Neural cell (in vitro differentiated cells): ENCODE results near the gene GPR152. TPM values are rescaled to one million over a fixed set of nuclear protein-coding genes. Genes with fewer than 3 reads are reported as not detected.

Experiments
- H2AFZ ChIP-seq: fragments of 200-600, 300-800 bp; sonication (generic), shearing (Covaris generic); 2 replicates; pipeline ENCODE4 v1.6.0; 2014; ENCODE audit warnings: low read depth, mild to moderate bottlenecking, antibody characterized with exemption, low read length, moderate library complexity
- H3F3A ChIP-seq: fragments of 200-600 bp; shearing (Covaris generic); 2 replicates; pipeline ENCODE4 v1.6.1; 2016; ENCODE audit warnings: mild to moderate bottlenecking, moderate library complexity, mixed read lengths, antibody characterized with exemption, low read length; ENCODE audit not compliant: insufficient read depth, poor library complexity, severe bottlenecking
- H3K27ac ChIP-seq: fragments of 200-600, 300-800 bp; sonication (generic), shearing (Covaris generic); 2 replicates; pipeline ENCODE4 v1.5.1; 2014; ENCODE audit warnings: mild to moderate bottlenecking, low read length, moderate library complexity
- H3K27me3 ChIP-seq: fragments of 300-800, 200-600 bp; sonication (generic), shearing (Covaris generic); 2 replicates; pipeline ENCODE4 v1.6.0; 2014; ENCODE audit warnings: mild to moderate bottlenecking, low read depth, low read length, moderate library complexity; ENCODE audit not compliant: insufficient read depth
- H3K36me3 ChIP-seq: fragments of 300-800, 200-600 bp; sonication (generic), shearing (Covaris generic); 2 replicates; pipeline ENCODE4 v1.5.1; 2014; ENCODE audit warnings: mild to moderate bottlenecking, antibody characterized with exemption, low read length, moderate library complexity; ENCODE audit not compliant: insufficient read depth
- H3K4me2 ChIP-seq: fragments of 300-800, 200-600 bp; sonication (generic), shearing (Covaris generic); 2 replicates; pipeline ENCODE4 v1.6.0; 2014; ENCODE audit warnings: mild to moderate bottlenecking, low read length
- H3K4me3 ChIP-seq: fragments of 300-800, 200-600 bp; sonication (generic), shearing (Covaris generic); 2 replicates; pipeline ENCODE4 v1.5.1; 2014; ENCODE audit warnings: mild to moderate bottlenecking, low read length, moderate library complexity
- H3K79me2 ChIP-seq: fragments of 200-600 bp; shearing (Covaris generic); replicated peaks from 2 replicates; pipeline ENCODE4 v1.6.0; 2014; ENCODE audit warnings: mild to moderate bottlenecking, low read length, moderate library complexity; ENCODE audit not compliant: insufficient read depth
- H3K9ac ChIP-seq: fragments of 300-800, 200-600 bp; sonication (generic), shearing (Covaris generic); 2 replicates; pipeline ENCODE4 v1.6.1; 2016; ENCODE audit warnings: mild to moderate bottlenecking, low read length, mixed read lengths
- H3K9me2 ChIP-seq: fragments of 200-600 bp; shearing (Covaris generic); 2 replicates; pipeline ENCODE4 v1.6.1; 2016; ENCODE audit warnings: mild to moderate bottlenecking, low read length, mixed read lengths; ENCODE audit not compliant: insufficient read depth
- H3K9me3 ChIP-seq: fragments of 200-600, 300-800 bp; sonication (generic), shearing (Covaris generic); 2 replicates; pipeline ENCODE4 v1.6.1; 2016; ENCODE audit warnings: mild to moderate bottlenecking, mixed run types, low read length, moderate library complexity, mixed read lengths
- H4K20me1 ChIP-seq: fragments of 200-600 bp; shearing (Covaris generic); 2 replicates; pipeline ENCODE4 v1.6.1; 2016; ENCODE audit warnings: mild to moderate bottlenecking, mixed run types; ENCODE audit not compliant: insufficient read depth
- EP300 ChIP-seq: fragments of 450-650 bp; conservative IDR thresholded peaks from 2 replicates; pipeline ENCODE4 v1.6.1; 2014; ENCODE audit warnings: antibody characterized with exemption, mild to moderate bottlenecking, moderate library complexity; ENCODE audit not compliant: poor library complexity, severe bottlenecking
- EZH2 ChIP-seq: fragments of 200-600, 300-800 bp; shearing (Covaris generic), sonication (generic); IDR thresholded peaks from 2 replicates; pipeline ENCODE4 v1.6.1; 2014; ENCODE audit warnings: antibody characterized with exemption, low read length, borderline replicate concordance, mild to moderate bottlenecking; ENCODE audit not compliant: insufficient read depth, poor library complexity, severe bottlenecking
- MXI1 ChIP-seq: fragments of 450-650 bp; conservative IDR thresholded peaks from 2 replicates; pipeline ENCODE4 v1.6.1; 2014; ENCODE audit warnings: antibody characterized with exemption, mild to moderate bottlenecking; ENCODE audit not compliant: poor library complexity, severe bottlenecking
- POLR2AphosphoS5 ChIP-seq: IDR thresholded peaks from 2 replicates; pipeline ENCODE4 v1.6.1; 2012
- RAD21 ChIP-seq: fragments of 450-650 bp; conservative IDR thresholded peaks from 2 replicates; pipeline ENCODE4 v1.6.1; 2014; ENCODE audit warnings: antibody characterized with exemption, mild to moderate bottlenecking, moderate library complexity
- SMC3 ChIP-seq: fragments of 450-650 bp; conservative IDR thresholded peaks from 2 replicates; pipeline ENCODE4 v1.6.1; 2014; ENCODE audit warnings: antibody characterized with exemption, mild to moderate bottlenecking, moderate library complexity; ENCODE audit not compliant: poor library complexity
- TAF1 ChIP-seq: IDR thresholded peaks from 2 replicates; pipeline ENCODE4 v1.6.1; 2012; ENCODE audit warnings: low read depth
- polyA plus RNA-seq: library from polyadenylated mRNA; depleted of rRNA; stranded (reverse); fragments of >200 nt; gene quantifications from 2 replicates; pipeline ENCODE4 v1.2.3, GENCODE V29; 2014
- TF ChIP-seq, protein P1 (sequence below): fragments of 450-650 bp; IDR thresholded peaks from 2 replicates; pipeline ENCODE4 v1.5.1; 2014; ENCODE audit warnings: antibody characterized with exemption, mild to moderate bottlenecking, moderate library complexity; ENCODE audit not compliant: poor library complexity, severe bottlenecking
- TF ChIP-seq, protein P2 (sequence below): IDR thresholded peaks from 2 replicates; pipeline ENCODE4 v1.6.1; 2012; ENCODE audit warnings: borderline replicate concordance

The GPR152 gene
- polyA plus RNA-seq, 1 donor from 2014 or later, result not detected

DNA sequence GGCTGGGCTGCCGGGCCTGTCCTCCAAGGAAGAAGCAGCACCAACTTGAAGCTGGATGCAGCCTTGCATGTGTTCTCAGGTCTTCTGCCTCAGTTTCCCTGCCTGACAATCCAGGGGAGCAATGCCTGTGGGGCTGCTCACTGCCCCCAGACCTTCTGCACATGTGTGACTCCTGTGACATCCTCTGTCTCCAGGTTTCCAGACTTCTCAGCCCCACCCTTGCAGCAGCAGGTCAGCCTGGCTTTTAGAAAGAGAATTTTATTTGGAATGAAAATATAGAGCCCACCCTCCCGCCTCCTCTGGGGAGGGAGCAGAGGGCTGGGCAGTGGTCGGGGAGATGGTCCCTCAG, 14.7 kb downstream of the GPR152 start:
- Histone ChIP-seq H3K27ac (no peak overlapping the region), H3K4me3 (no peak overlapping the region), H2AFZ (no peak overlapping the region), H3K36me3 (no peaks in the 10 kb centered on the region), H3K9me3 (no peaks in the 10 kb centered on the region), H3K4me2 (no peak overlapping the region), H3K27me3 (no peaks in the 10 kb centered on the region), H4K20me1 (no peaks in the 10 kb centered on the region), H3F3A (no peaks in the 10 kb centered on the region), H3K9ac (no peak overlapping the region), H3K79me2 (no peaks in the 10 kb centered on the region), H3K9me2 (no peaks in the 10 kb centered on the region)
- TF ChIP-seq POLR2AphosphoS5 (no peak), SMC3 (no peak), EZH2 (no peak), TAF1 (no peak), MXI1 (no peak)

DNA sequence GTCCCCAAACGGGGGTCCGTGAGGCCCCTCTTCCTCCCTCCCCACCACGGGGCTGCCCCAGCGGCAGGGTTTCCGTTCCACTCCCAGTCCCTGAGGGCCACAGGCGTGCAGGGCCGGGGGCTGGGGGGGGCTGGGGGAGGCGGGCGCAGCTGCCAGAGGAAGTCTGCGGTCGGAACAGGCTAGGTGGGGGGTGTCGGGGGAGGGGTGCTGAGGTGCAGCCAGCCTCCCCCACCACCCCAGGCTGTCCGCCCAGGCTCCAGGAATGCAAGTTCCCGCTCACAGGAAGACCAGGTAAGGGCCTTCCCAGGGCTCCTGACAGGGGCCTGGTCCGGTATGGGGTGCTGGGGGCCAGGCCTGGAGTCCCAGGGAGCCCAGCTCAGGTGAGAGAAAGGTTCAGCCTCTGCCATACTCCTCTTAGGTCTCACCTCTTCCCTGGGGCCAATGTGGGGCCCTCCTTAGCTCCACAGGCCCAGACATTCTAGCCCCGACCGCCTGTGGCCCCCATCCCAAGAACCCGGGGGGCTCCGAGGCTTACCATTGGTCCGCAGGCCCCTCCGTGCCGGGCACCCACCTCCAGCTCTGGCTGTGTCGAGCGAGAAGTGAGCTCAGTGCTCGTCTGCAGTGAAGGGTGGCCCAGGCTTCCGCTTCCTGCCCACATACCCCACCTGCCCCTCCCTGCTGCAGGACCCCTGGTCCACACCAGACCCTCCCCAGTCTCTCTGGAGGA, 15.3 kb downstream of the GPR152 start, which contains the start of gene PTPRCAP:
PTPRCAP (minus strand) TSS at position 601 of the 727 bp plus-strand sequence; CDS start at position 538, 63 bp downstream.
- H2AFZ ChIP-seq, result no peak within 1 kb of the TSS
- H3F3A ChIP-seq, result no peaks in the 10 kb centered on the region
- H3K27me3 ChIP-seq, result no peaks in the 10 kb centered on the region
- H4K20me1 ChIP-seq, result no peaks in the 10 kb centered on the region
- H3K79me2 ChIP-seq, result no peaks in the 10 kb centered on the region
- no peak within 1 kb of the TSS for H3K9ac ChIP-seq
- H3K27ac ChIP-seq, result no peak within 1 kb of the TSS
- no peak within 1 kb of the TSS for H3K4me3 ChIP-seq
- H3K9me2 ChIP-seq, result no peaks in the 10 kb centered on the region
- H3K4me2 ChIP-seq, result no peak within 1 kb of the TSS
- H3K9me3 ChIP-seq, result no peaks in the 10 kb centered on the region
- no peaks in the 10 kb centered on the region for H3K36me3 ChIP-seq
- TF ChIP-seq, protein P1, sequence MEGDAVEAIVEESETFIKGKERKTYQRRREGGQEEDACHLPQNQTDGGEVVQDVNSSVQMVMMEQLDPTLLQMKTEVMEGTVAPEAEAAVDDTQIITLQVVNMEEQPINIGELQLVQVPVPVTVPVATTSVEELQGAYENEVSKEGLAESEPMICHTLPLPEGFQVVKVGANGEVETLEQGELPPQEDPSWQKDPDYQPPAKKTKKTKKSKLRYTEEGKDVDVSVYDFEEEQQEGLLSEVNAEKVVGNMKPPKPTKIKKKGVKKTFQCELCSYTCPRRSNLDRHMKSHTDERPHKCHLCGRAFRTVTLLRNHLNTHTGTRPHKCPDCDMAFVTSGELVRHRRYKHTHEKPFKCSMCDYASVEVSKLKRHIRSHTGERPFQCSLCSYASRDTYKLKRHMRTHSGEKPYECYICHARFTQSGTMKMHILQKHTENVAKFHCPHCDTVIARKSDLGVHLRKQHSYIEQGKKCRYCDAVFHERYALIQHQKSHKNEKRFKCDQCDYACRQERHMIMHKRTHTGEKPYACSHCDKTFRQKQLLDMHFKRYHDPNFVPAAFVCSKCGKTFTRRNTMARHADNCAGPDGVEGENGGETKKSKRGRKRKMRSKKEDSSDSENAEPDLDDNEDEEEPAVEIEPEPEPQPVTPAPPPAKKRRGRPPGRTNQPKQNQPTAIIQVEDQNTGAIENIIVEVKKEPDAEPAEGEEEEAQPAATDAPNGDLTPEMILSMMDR, result no peak
- TF ChIP-seq EP300, result no peak
- TF ChIP-seq TAF1, result no peak
- TF ChIP-seq, protein P2, sequence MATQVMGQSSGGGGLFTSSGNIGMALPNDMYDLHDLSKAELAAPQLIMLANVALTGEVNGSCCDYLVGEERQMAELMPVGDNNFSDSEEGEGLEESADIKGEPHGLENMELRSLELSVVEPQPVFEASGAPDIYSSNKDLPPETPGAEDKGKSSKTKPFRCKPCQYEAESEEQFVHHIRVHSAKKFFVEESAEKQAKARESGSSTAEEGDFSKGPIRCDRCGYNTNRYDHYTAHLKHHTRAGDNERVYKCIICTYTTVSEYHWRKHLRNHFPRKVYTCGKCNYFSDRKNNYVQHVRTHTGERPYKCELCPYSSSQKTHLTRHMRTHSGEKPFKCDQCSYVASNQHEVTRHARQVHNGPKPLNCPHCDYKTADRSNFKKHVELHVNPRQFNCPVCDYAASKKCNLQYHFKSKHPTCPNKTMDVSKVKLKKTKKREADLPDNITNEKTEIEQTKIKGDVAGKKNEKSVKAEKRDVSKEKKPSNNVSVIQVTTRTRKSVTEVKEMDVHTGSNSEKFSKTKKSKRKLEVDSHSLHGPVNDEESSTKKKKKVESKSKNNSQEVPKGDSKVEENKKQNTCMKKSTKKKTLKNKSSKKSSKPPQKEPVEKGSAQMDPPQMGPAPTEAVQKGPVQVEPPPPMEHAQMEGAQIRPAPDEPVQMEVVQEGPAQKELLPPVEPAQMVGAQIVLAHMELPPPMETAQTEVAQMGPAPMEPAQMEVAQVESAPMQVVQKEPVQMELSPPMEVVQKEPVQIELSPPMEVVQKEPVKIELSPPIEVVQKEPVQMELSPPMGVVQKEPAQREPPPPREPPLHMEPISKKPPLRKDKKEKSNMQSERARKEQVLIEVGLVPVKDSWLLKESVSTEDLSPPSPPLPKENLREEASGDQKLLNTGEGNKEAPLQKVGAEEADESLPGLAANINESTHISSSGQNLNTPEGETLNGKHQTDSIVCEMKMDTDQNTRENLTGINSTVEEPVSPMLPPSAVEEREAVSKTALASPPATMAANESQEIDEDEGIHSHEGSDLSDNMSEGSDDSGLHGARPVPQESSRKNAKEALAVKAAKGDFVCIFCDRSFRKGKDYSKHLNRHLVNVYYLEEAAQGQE, result no peak
- TF ChIP-seq MXI1, result no peak
- TF ChIP-seq POLR2AphosphoS5, result no peak
- TF ChIP-seq RAD21, result no peak
- no peak for TF ChIP-seq SMC3
- TF ChIP-seq EZH2, result no peak
